Limb (tissue), 2 donors: Measurements from ENCODE around the gene SFTPA2.
"Not testable (repeated sequence)": the region's sequence is repeated elsewhere in the genome, so short reads cannot be mapped to it uniquely, and the experiment has no call there.

Experiments used
- DNase-seq, 2 donors: peaks; one replicate each; pipeline ENCODE4 v3.0.0-alpha.2; 2016; ENCODE audit errors: extremely low spot score in 2 of 2

SFTPA2 gene

DNA sequence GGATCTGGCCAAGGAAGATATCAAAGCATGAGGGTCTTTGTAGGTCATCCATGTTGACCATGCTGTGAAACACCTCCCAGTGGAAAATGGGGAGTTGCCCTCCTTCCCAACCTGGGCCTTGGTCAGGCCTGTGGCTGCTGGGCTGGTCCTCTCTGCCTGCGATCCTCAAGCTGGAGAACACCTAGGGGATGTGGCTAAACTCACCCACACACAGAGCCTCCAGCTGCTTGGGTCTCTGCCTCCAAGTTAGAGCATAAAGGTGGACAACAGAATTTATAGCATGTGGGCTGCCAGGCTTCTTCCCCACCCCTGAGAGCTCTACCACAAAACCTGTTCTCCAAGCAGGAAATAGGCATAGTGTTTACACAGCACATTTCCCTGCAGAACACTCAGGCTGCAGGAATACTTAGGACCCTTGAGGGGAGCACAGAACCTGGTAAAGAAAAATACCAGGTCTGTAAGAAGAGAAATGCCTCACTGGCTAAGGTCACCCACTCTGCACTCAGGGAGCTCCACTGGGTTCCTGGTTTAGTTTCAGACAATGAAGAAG lies at the start of gene SFTPA2:
Gene SFTPA2, minus strand, starts transcription at position 248 of the 550 bp plus-strand sequence. CDS start 924 bp downstream, outside the sequence.
- no peak for DNase-seq

- no peak for DNase-seq
These were observed 48.5 kb upstream of the SFTPA2 start for GRCh38 chr10:79608505-79609375.

DNA sequence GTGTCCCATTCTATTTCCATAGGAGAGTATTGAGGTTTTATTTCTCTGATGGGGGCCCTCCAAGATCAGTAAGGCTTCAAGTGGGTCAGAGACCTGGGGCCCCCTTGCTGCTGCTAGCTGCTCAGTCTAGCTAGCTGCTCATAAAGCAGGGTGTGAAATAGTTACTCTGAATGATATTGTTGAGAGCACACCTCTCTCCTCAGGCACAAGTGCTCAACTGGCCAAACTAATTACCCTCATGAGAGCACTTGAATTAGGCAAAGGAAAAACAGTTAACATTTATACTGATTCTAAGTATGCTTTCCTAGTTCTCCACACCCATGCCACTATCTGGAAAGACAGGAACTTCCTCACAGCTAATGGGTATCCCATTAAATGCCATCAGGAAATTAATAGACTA lies 45.1 kb upstream of the SFTPA2 start:
- DNase-seq: no peak

DNA sequence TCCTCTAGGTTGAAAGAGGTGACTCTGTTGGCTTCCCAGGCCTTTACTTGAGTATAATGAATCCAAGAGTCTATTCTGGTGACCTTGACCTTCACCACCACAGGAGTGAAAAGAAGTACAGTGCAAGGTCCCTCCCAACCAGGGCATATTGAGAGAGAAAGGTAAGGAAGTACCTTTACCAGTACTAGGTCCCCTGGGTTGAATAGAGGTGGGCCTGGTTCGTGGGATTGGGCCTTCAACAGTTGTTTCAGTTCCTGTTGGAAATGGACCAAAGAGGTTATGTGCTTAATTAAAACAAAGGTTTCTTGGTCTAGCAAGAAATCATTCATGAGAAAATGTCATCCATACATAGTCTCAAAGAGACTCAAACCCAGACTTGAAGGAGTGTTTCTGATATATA lies 44.1 kb upstream of the SFTPA2 start:
- no peak for DNase-seq

GRCh38 chr10:79602953-79603352 lies 42.7 kb upstream of the SFTPA2 start:
- DNase-seq: no peak

DNA sequence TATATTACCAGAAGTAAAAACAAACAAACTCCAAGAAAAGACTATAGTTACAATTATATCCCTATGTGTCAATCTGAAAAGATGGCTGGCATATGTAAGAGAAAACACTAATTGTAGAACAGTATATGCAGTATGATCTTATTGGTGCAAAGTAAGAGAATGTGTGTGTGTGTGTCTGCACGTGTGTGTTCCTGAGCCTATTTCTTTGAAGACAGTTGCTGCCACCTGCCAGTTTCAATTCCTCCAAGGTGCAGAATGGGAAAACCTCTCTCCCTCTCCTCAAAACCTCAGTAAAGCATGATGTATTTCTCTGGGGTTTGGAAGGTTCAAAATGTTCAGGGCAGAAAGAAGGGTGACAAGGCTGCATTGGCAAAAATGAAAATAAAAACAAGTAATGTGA lies 41.7 kb upstream of the SFTPA2 start:
- no peak for DNase-seq

DNA sequence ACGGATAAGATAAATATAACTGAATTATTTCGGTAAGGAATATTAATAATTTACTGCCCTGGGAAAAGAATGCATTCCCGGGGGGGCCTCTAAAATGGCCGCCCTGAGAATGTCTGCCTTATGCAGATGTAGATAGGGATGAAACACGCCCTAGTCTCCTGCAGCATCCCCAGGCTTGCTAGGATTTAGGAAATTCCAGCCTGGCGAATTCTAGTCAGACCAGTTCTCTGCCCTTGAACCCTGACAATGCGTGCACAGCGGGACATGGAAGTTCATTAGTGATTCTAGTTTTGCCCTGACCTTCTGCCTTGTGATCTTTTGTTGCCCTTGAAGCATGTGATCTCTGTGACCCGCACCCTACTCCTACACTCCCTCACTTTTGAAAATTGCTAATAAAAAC lies 39.4 kb upstream of the SFTPA2 start:
- DNase-seq: not testable (repeated sequence)

DNA sequence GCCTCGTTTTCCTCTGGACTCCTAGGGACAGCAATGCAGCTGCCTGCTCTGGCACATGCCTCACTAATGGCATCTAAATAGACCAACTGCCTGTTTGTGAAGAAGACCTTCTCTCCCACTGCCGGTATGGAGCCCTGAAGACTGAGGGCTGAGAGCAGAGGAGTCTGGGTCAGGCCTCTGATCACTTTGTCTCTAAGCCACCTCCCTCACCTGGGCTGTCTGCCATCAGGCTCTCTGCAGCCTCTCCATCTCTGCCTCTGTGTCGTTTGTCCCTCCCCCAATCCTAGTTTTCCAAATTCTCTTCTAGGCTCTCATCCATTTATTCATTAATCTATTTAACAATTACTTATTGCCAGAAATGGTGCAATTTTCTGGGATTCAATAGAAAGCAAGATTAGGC lies 35.3 kb upstream of the SFTPA2 start:
- no peak for DNase-seq

DNA sequence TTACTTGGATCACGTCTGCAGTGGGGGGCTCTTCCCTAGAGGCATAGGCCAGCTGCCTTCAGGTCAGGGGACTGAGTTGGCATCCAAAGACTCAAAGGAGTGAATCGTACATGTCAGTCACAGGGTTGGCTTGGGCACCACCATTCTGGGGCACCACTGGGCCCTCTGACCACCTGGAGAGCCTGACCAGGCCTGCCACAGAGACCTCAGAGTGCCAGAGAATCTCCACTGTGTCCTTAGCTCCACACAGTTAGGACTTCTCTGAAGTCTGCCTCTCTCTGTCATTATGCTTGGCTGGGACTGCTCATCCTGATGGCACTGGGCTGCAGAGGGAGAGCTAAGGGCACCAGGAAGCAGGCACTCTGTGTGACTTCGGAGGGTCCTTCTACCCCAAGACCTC lies 34.4 kb upstream of the SFTPA2 start:
- not testable (repeated sequence) for DNase-seq

- no peak for DNase-seq
These were observed 33.2 kb upstream of the SFTPA2 start for GRCh38 chr10:79593377-79593776.

DNA sequence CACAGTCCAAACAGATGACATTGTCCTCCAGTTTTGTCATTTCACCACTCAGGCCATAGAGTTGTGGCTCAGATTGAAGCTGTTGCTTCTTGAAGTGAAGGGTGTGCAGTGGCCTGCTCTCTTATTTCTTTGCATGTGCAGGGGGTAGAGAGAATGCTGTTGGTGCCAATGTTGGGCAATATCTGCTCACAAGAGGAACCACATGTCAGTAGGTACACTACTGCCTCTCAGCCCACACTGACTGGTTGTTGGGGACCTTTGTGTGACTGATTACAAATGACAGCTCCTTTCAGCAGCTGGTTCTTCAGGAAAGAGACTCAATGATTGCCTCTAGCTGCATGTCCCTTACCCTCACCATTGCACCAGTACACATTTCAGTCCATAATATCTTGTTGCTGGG lies 28.6 kb upstream of the SFTPA2 start:
- DNase-seq: no peak

DNA sequence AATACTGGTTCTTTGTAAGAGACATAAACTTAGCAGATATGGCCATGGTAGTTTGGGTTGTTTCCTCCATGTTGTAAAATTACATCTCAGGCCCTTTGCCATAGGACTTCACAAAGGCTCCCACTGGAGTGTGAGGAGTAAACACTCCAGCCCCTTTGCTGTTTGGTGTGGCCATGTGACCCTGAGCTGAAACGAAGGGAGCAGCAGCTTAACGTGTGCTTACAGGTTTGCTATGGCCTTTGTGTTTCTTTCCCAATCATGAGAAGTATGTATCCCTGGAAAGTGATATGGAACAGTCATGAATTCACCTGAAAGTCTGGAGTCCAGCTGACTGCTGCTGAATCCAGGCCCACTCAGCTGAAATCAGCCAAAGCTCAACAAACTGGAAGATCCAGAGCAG lies 26.7 kb upstream of the SFTPA2 start:
- DNase-seq: no peak

- DNase-seq: no peak
These were observed 25.8 kb upstream of the SFTPA2 start for GRCh38 chr10:79585870-79586527.

DNA sequence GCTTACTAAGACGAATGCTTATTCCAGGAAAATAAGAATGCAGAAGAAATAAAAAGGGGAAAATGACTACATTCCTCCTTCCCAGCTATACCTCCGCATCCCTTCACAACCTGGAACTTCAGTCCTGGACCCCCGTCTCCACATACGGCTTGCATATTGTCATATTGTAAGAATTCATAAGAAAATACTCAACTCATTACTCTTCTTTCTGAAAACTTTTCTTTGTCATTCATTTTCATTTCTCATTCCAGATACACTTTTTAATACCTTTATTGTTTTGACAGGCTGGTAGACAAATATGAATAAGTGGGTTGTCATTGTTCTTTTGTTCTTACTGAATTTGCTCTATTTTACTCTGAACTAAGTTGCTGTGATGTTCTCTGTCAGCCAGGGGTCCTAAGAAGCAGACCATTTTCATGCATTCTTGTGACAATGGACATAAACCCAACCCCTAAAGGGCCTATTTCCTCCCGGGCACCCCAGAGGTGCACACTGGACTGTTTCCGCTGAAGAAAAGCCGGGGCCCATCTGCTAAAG lies 23.3 kb upstream of the SFTPA2 start:
- no peak for DNase-seq

GRCh38 chr10:79582954-79583353 lies 22.7 kb upstream of the SFTPA2 start:
- DNase-seq: not testable (repeated sequence)

GRCh38 chr10:79582096-79582495 lies 21.9 kb upstream of the SFTPA2 start:
- DNase-seq: no peak

DNA sequence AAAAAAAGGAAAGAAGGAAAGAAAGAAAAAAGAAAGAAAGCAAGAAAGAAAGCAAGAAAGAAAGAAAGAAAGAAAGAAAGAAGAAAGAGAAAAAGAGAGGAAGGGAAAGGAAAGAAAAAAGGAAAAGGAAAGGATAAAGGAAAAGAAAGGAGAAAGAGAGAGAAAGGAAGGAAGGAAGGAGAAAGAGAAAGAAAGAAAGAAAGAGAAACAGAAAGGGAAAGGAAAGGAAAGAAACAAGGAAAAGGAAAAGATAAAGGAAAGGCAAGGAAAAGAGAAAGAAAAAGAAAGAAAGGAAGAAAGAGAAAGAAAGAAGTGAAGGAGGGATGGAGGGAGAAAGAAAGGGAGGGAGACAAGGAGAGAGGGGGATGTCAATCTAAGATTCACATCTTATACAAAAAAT lies 20.8 kb upstream of the SFTPA2 start:
- no peak for DNase-seq

GRCh38 chr10:79579361-79579760 lies 19.2 kb upstream of the SFTPA2 start:
- no peak for DNase-seq

- not testable (repeated sequence) for DNase-seq
These were observed 10.4 kb upstream of the SFTPA2 start for GRCh38 chr10:79570624-79571023.

- DNase-seq: no peak
These were observed 3.2 kb upstream of the SFTPA2 start for GRCh38 chr10:79563426-79563825.

DNA sequence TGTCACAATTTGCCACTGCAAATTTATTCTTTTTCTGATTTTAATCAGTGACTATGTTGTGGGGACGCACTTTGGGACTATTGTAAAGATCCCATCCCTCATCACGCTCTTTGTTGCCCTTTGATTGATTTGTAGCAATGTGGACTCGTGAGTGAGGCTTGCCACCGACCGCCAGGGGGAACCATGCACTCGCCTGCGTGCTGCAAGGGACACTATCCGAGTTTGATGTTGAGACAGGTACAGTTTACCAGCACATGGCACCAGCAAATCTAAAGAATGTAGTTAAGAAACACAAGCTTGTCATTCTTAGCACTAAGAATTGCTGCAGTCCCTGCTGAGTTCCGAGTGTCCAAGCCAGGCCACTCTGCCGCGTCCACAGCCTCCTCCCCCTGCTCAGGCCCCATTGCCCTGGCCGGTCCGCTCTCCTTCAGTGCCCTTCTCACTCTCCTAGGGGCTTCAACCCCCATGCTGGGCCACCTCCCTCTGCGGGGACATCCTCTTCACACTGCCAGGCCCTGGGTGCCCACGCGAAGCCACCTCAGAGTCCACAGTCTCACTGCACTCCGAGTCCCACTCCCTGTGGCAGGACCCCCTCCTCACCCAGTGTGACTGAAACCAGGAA lies 2.0 kb upstream of the SFTPA2 start:
- peak; percentile 49 to 80 for DNase-seq

DNA sequence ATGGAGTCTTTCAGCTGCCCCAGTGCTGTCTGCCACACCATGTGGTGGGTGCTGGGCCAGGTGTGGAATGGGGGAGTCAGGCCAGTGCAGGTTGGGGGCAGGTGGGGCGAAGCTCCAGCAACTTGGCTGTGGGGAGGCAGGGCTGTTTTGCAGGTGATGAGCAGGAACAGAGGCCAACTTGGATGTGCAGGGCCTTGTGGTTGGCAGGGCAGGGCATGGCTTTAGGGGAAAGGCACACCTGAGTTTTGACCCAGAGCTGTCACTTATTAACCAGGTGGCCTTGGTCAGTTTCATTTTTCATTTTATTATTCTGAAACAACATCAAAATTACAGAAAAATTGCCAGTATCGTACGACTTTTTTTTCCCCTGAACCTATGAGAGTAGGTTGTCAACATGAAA lies 1.1 kb upstream of the SFTPA2 start:
- no peak for DNase-seq
